DND-41 (cell line): ENCODE data around the gene MMP25.
A peak's percentile ranks its signal among the peaks of the same experiment; 100 is the strongest.

Experiments
- ATAC-seq: fragments of 200-7000 bp; cut with Tn5 transposase; 3 replicates; pipeline ENCODE4 v1.9.1; 2021; ENCODE audit warnings: low read depth; ENCODE audit not compliant: insufficient read depth
- DNase-seq: peaks from one replicate; pipeline ENCODE4 v3.0.0-alpha.2; 2020
- H2AFZ ChIP-seq: 2 replicates; pipeline ENCODE4 v1.6.0; 2012; ENCODE audit warnings: low read depth, low read length
- H3K27ac ChIP-seq: 2 replicates; pipeline ENCODE4 v1.5.1; 2012; ENCODE audit warnings: low read length, inconsistent platforms
- H3K27me3 ChIP-seq: fragments of 200-600 bp; sonication (generic); 2 replicates; pipeline ENCODE4 v1.6.0; 2012; ENCODE audit warnings: low read length, mild to moderate bottlenecking, inconsistent platforms; ENCODE audit not compliant: insufficient read depth, poor library complexity
- H3K36me3 ChIP-seq: 2 replicates; pipeline ENCODE4 v1.5.1; 2012; ENCODE audit warnings: low read length, inconsistent platforms; ENCODE audit not compliant: insufficient read depth
- H3K4me1 ChIP-seq: 2 replicates; pipeline ENCODE4 v1.5.1; 2012; ENCODE audit warnings: mild to moderate bottlenecking, low read length; ENCODE audit not compliant: insufficient read depth
- H3K4me2 ChIP-seq: 2 replicates; pipeline ENCODE4 v1.6.0; 2012; ENCODE audit warnings: mild to moderate bottlenecking, moderate library complexity, low read length, inconsistent platforms; ENCODE audit not compliant: insufficient read depth
- H3K4me3 ChIP-seq, 2 experiments: fragments of 200-600 bp in 1 of 2; shearing (Covaris generic) in 1 of 2; 2 replicates each; pipeline ENCODE4 v1.5.1; 2012 to 2016; ENCODE audit warnings: inconsistent platforms in 2 of 2, low read length in 2 of 2, mild to moderate bottlenecking in 2 of 2, low read depth in 1 of 2, moderate library complexity in 1 of 2
- H3K79me2 ChIP-seq: 2 replicates; pipeline ENCODE4 v1.6.0; 2012; ENCODE audit warnings: low read length, inconsistent platforms; ENCODE audit not compliant: insufficient read depth
- H3K9ac ChIP-seq: 2 replicates; pipeline ENCODE4 v1.6.0; 2012; ENCODE audit warnings: low read depth, mild to moderate bottlenecking, inconsistent platforms, low read length, moderate library complexity
- H3K9me3 ChIP-seq: 2 replicates; pipeline ENCODE4 v1.5.1; 2012; ENCODE audit warnings: low read length, moderate library complexity, mild to moderate bottlenecking, inconsistent platforms; ENCODE audit not compliant: insufficient read depth, severe bottlenecking
- H4K20me1 ChIP-seq: 2 replicates; pipeline ENCODE4 v1.6.0; 2012; ENCODE audit warnings: low read length; ENCODE audit not compliant: insufficient read depth
- CTCF ChIP-seq: IDR thresholded peaks from 2 replicates; pipeline ENCODE4 v1.5.1; 2012; ENCODE audit warnings: borderline replicate concordance, low read length, moderate library complexity, mild to moderate bottlenecking; ENCODE audit not compliant: poor library complexity, severe bottlenecking; ENCODE audit errors: extremely low read depth
- EZH2 ChIP-seq: IDR thresholded peaks from 3 replicates; pipeline ENCODE4 v1.6.1; 2012; ENCODE audit warnings: borderline replicate concordance, low read depth, mild to moderate bottlenecking, moderate library complexity, low read length, inconsistent platforms; ENCODE audit not compliant: severe bottlenecking

The MMP25 gene

DNA sequence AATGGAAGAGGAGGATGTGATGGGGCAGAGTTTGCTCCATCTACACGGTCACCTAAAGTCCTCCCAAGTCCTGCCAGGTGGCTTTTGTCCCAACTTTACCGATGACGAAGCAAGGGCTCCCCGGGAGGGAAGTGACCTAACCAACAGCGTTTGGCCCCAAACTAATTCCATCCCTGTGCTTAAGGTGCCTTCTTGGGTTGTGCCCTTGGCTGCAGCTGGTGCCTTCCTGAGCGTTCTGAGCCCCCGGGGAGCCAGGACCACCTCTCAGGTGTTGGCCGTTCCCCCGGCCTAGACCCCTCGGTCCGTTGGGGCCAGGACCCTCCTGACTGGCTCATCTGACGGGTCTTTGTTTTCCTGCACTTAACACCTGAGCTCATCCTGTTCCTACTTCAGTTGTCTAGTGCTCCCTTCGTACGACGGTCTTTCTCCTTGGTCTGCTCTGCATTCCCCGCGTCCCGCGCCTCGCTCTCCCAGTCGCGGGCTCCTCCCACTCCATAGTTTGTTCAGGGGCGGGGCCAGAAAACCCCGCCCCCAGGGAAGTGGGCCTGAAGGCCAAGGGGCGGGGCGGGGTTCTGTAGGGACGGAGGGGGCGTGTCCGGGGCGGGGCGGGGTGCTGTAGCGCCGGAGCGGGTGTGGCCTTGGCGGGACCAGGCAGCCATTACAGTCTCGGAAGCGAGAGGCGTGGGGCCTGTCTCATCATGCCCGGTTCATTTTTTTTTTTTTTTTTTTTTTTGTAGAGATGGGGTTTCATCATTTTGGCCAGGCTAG lies 53.6 kb downstream of the MMP25 start:
- H3K79me2 ChIP-seq, result no peaks in the 10 kb centered on the region
- peaks cover 6% of the 10 kb centered on the region for H3K4me1 ChIP-seq
- peak; percentile 68 for DNase-seq
- no peaks in the 10 kb centered on the region for H3K27me3 ChIP-seq
- no peaks in the 10 kb centered on the region for H4K20me1 ChIP-seq
- H3K27ac ChIP-seq, result no peak overlapping the region
- H3K4me3 ChIP-seq, result no peak overlapping the region
- no peak overlapping the region for H3K4me2 ChIP-seq
- TF ChIP-seq EZH2, result no peak
- no peaks in the 10 kb centered on the region for H3K9me3 ChIP-seq
- H3K36me3 ChIP-seq, result no peaks in the 10 kb centered on the region
- peak; percentile 36; the same call in 1 of the 3 replicates for ATAC-seq
- H2AFZ ChIP-seq, result no peak overlapping the region
- H3K9ac ChIP-seq, result no peak overlapping the region

DNA sequence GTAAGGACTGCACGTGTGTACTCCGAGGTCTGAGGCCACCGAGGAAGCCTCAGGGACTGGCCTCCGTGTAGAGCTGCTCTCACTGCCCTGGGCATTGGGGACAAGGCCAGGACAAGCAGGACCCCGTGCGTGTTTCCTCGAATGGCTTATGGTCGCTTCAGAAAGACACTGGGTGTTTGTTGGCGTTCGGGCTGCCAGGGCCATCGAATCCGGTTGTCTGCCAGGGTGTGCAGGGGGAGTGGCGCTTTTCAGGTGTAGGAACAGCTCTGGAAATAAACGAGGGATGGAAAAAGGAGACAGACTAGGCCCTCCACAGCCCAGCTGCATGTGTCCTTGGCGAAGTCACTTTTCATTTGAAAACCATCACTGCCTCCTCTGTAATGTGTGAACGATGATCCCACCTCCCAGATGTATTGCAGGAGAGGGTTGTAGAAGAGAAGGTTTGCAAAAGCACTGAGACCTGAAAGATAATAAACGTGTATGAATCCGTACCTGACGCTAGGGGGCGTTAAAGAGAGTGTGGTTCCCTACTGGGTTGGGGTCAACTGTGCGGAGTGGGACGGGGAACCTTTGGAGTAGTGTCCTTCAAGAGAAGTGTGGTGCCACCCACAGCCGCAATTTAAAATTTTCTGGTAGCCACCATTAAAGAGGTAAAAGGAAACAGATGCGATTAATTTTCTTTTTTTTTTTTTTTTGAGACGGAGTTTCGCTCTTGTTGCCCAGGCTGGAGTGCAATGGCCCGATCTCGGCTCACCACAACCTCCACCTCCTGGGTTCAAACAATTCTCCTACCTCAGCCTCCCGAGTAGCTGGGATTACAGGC lies 54.9 kb downstream of the MMP25 start:
- peak; percentile 24 for DNase-seq
- Histone ChIP-seq H3K4me1 (peaks cover 9% of the 10 kb centered on the region), H2AFZ (no peak overlapping the region)

GRCh38 chr16:3101841-3102470 lies 55.6 kb downstream of the MMP25 start:
- no peak overlapping the region for H2AFZ ChIP-seq
- H3K4me3 ChIP-seq, result no peak overlapping the region
- peaks cover 15% of the 10 kb centered on the region for H3K4me1 ChIP-seq
- DNase-seq (no peak), ATAC-seq (no peak)
- no peaks in the 10 kb centered on the region for H3K79me2 ChIP-seq
- H3K9me3 ChIP-seq, result no peaks in the 10 kb centered on the region
- no peak overlapping the region for H3K9ac ChIP-seq
- no peak overlapping the region for H3K4me2 ChIP-seq
- no peaks in the 10 kb centered on the region for H3K36me3 ChIP-seq
- H3K27ac ChIP-seq, result no peak overlapping the region
- no peaks in the 10 kb centered on the region for H4K20me1 ChIP-seq
- no peaks in the 10 kb centered on the region for H3K27me3 ChIP-seq
- TF ChIP-seq CTCF (no peak), EZH2 (no peak)

More for the DNA sequence above, 54.9 kb downstream of the MMP25 start:
- H3K4me2 ChIP-seq, result no peak overlapping the region
- no peak overlapping the region for H3K9ac ChIP-seq
- H3K4me3 ChIP-seq, result no peak overlapping the region
- H3K27ac ChIP-seq, result no peak overlapping the region
- H3K36me3 ChIP-seq, result no peaks in the 10 kb centered on the region
- no peaks in the 10 kb centered on the region for H3K79me2 ChIP-seq
- H3K27me3 ChIP-seq, result no peaks in the 10 kb centered on the region
- ATAC-seq, result no peak
- TF ChIP-seq EZH2 (no peak), CTCF (peak; percentile 71)
- no peaks in the 10 kb centered on the region for H3K9me3 ChIP-seq
- H4K20me1 ChIP-seq, result no peaks in the 10 kb centered on the region
